Stimulated activated CD4-positive, alpha-beta T cell treated with anti-CD3 and anti-CD28 coated beads, Interleukin-12 subunit alpha, Interleukin-12 subunit beta, amount 100 ng/mL, for 4 hours (primary cell): ENCODE results near the gene MAP2K4.
"Not testable (repeated sequence)": the region's sequence is repeated elsewhere in the genome, so short reads cannot be mapped to it uniquely, and the experiment has no call there.

Experiments used
- DNase-seq: peaks from one replicate; pipeline ENCODE4 v3.0.0-alpha.2; 2020

The MAP2K4 gene

GRCh38 chr17:12095522-12095921 lies 74.8 kb downstream of the MAP2K4 start:
- DNase-seq: no peak

DNA sequence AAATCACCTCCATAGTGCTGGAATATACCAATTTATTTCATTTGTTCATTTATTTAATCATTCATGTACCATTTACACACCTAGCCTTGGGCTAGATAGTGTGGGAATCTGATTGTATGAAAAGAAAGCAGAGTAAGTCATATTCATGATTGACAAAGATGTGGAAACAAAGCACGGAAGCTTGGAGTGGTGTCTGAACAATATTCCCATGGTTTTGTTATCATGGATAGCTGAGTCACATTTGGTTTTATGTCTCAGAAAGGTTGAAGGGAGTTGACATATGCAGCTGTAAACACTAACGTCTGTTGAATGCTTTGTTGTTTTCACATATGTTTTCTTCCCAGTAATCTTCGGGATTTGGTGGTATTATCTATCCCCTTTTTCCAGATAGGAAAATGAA lies 76.6 kb downstream of the MAP2K4 start:
- no peak for DNase-seq

DNA sequence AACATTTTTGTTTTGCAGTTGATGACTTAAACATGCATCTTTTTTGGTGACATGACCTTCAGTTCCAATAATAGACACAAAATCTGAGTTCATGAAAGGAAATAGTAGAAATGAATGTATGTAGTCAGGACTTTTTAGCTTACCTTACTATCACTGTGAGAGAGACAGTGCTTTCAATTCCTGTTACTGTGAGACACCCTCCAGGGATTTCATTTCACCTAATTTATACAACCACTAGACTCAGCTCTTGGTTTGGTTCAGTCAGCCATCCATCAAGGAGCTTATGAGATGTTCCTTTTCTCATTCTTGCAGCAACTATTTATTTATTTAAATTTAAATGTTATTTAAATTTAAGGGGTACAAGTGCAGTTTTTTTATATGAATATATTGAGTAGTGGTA lies 77.9 kb downstream of the MAP2K4 start:
- no peak for DNase-seq

- DNase-seq: no peak
Observed at GRCh38 chr17:12099412-12099811, 78.7 kb downstream of the MAP2K4 start.

DNA sequence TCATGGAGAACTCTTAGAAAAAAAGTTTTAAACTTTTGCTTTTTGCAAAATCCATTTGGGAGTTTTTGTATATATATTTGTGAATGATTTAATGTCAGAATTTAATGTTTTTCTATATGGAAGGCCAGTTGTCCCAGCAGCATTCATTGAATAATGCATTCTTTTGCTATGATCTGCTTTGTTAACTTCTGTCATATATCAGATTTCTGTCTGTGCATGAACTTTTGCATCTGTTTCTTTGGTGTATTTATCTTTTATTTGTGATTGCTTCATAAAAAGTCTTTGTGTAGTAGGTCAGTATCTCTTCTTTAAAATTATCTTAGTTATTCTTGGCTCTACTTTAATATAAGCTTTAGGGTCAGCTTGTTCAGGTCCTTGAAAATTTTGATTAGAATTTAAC lies 84.2 kb downstream of the MAP2K4 start:
- DNase-seq: no peak

- no peak for DNase-seq
Observed at GRCh38 chr17:12107905-12108304, 87.2 kb downstream of the MAP2K4 start.

DNA sequence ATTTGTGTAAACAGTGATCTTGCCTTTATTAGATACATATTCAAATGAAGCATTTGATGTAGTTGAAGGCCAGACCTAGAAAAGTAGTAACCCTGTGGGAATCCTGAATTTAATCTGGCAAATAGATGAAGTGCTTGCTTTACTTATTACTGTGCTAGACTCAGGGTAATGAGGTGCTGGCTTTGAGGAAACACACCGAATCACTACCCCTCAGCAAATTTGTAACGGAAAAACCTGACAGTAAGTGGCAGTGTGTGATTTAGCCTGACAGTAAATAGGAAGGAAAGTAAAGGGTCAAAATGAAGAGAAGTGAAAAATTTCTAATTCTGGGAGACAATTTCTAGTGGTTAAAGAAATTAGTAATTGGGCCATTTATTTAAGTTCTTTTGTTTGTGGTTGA lies 90.2 kb downstream of the MAP2K4 start:
- no peak for DNase-seq

DNA sequence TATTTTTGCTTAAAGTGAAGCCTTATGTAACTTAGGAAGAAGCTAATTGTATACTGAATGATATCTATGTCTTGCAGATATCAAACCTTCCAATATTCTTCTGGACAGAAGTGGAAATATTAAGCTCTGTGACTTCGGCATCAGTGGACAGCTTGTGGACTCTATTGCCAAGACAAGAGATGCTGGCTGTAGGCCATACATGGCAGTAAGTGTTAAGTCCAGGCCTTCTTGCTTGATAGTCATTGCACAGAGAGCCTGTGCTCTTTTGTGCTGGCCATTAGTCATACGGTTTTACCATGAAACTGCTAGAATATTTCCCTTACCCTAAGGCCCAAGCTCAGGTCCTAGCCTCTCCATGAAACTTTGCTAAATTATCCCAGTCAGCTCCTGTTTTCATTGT lies 92.5 kb downstream of the MAP2K4 start:
- DNase-seq: no peak

GRCh38 chr17:12114686-12115418 lies 94.2 kb downstream of the MAP2K4 start:
- no peak for DNase-seq

GRCh38 chr17:12116143-12116542 lies 95.5 kb downstream of the MAP2K4 start:
- DNase-seq: no peak

GRCh38 chr17:12118617-12119016 lies 97.9 kb downstream of the MAP2K4 start:
- DNase-seq: no peak

DNA sequence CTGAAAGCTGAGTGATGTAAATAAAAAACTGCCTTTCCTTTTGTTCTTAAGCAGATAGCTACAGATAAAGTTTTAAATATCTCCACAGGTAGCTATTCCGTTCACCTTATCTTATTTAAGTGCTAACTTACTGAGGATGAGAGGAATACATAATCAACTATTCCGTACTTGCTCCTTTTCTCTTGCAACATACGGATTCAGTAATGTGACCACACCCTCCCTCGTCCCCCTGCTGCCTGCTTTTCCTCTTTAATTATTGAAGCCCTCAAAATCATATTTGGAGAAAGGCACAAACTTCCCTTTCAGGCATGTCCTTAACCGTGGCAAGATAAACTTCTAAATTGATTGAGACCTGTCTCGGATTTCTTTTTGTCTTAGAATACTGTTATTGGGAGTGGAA lies 101.4 kb downstream of the MAP2K4 start:
- no peak for DNase-seq

DNA sequence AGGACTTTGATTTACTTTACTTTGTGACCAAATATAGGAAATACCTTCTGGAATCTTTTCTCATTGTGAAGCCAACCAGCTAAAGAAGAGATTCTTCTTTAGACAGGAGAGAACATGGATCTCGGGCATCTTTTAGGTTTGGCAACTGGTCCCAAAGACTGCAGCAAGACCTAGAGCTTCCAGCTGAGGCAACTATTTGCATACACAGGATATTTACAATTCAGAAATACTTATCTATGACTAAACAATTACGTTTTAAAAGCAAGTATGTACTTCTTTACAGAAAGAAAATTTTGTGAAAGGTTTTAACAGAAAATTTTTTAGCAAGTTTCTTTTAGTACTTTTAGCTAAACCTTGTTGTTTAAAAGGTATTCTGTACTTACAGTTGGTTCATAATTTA lies 106.5 kb downstream of the MAP2K4 start:
- no peak for DNase-seq

GRCh38 chr17:12127667-12128066 lies 107.0 kb downstream of the MAP2K4 start:
- DNase-seq: no peak

- DNase-seq: no peak
Observed at GRCh38 chr17:12128946-12129345, 108.3 kb downstream of the MAP2K4 start.

DNA sequence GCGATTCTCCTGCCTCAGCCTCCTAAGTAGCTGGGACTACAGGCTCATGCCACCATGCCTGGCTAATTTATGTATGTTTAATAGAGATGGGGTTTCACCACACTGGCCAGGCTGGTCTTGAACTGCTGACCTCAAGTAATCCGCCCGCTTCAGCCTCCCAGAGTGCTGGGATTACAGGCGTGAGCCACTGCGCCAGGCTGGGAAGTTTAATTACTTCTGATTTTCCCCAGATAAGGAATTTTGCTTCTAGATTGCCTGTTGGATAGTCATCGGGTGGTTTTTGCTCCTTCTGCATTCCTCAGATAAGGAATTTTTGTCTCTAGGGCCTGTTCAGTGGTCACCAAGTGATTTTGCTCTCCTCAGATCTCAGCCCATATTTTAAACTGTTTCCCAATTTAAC lies 112.5 kb downstream of the MAP2K4 start:
- no peak for DNase-seq

DNA sequence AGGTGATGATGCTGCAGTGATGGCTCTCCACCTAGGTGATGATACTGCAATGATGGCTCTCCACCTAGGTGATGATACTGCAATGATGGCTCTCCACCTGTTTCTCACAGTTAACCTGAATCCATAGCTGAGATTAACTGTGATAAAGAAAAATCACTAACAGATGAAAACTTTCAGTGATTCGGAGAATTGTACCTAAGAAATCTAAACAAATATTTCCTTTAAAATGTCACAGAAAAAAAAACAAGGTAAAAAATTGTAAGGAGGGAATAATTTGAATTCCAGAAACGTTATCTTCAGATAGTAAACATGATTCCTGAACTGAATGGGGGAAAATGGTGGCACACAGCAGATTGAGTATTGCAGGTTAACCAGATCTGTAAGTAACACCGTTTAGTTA lies 113.4 kb downstream of the MAP2K4 start:
- no peak for DNase-seq

GRCh38 chr17:12134587-12134986 lies 113.9 kb downstream of the MAP2K4 start:
- DNase-seq: no peak

GRCh38 chr17:12136243-12136642 lies 115.6 kb downstream of the MAP2K4 start:
- no peak for DNase-seq

GRCh38 chr17:12136646-12137045 lies 116.0 kb downstream of the MAP2K4 start:
- DNase-seq: no peak

- no peak for DNase-seq
Observed at GRCh38 chr17:12137859-12138258, 117.2 kb downstream of the MAP2K4 start.

DNA sequence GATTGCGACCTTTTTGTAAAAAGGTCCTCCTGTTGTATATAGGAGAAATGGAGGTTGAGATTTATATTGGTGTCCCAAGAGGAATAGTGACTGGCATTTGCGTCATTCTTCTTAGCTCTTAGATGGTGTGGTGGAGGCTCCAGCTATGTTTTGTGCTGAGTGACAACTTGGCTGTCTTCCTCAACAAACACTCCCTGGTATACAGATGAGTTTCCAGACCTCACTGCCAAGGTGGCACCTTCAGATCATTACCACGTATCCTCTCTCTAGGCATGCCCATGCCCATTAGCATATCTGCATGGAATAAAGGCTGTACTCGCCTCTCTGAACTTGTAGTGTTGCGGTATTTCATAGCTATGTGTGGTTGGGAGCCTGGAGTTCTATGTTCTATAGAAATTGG lies 120.0 kb downstream of the MAP2K4 start:
- DNase-seq: no peak

GRCh38 chr17:12162187-12162586 lies 141.5 kb downstream of the MAP2K4 start:
- not testable (repeated sequence) for DNase-seq

GRCh38 chr17:12164085-12164484 lies 143.4 kb downstream of the MAP2K4 start:
- DNase-seq: no peak

DNA sequence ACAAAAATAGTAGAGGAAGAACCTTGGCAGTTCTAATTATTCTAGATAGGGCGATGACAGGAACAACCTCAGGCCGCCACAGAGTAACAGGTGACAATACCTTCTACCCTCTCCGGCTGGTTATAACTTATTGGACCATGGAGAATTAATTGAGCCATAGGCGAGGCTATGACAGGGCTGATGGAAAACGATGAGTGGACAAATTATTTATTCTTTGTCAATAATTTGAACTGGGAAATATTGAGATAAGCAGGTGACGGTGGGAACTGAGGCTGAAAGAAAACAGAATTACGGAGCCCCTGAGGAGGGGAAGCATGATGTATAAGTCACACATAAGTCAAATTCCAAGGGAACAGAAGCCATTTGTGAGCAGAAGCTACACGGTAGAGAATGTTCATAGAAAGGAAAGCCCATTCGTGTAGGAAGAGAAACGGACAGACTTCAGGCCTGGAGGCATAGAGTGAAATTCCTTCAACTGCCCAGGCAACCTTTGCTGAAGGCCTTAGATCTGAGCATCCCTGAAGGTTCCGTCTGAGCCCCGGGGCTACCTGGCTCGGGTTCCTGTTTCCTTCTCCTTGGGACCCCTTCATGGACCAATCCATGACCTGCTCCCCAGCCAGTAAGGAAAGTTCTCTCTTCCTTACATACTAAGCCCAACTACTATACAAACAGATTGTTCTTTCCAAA lies 158.1 kb downstream of the MAP2K4 start:
- no peak for DNase-seq
